OCI-LY7 (cell line): ENCODE data around the gene P2RY14. TPM values are rescaled to one million over a fixed set of nuclear protein-coding genes. Genes with fewer than 3 reads are reported as not detected.

Experiments used
- BruUV-seq: library from RNA; stranded (reverse); fragments of 400-500 nt; replicated peaks from 2 replicates; lab custom pipeline; 2021; lab: Mats Ljungman, UMichigan
- CTCF ChIA-PET: fragments of 300-600 bp; sonication (Branson Sonifier 250); formaldehyde crosslinking; loops from one replicate; lab custom pipeline; 2022; ENCODE audit warnings: antibody characterized with exemption; ENCODE audit not compliant: unreplicated experiment; lab: Charles Lee
- POLR2A ChIA-PET: fragments of 300-600 bp; sonication (Branson Sonifier 250); formaldehyde crosslinking; loops from one replicate; lab custom pipeline; 2022; ENCODE audit warnings: antibody characterized with exemption; lab: Charles Lee
- DNase-seq: peaks from one replicate; pipeline ENCODE4 v3.0.0-alpha.2; 2015; ENCODE audit warnings: low spot score
- H2AFZ ChIP-seq: fragments of 200-600 bp; sonication (generic), shearing (Covaris generic); 2 replicates; pipeline ENCODE4 v1.6.1; 2014; ENCODE audit warnings: mild to moderate bottlenecking, antibody characterized with exemption, low read length, moderate library complexity
- H3K27ac ChIP-seq: fragments of 200-600 bp; sonication (generic); 2 replicates; pipeline ENCODE4 v1.5.1; 2014; ENCODE audit warnings: mixed run types, low read depth, mild to moderate bottlenecking, moderate library complexity, low read length, inconsistent platforms; ENCODE audit not compliant: poor library complexity, severe bottlenecking
- H3K36me3 ChIP-seq: fragments of 200-600 bp; sonication (generic); 2 replicates; pipeline ENCODE4 v1.6.1; 2014; ENCODE audit warnings: mild to moderate bottlenecking, antibody characterized with exemption, low read length, moderate library complexity, mixed read lengths; ENCODE audit not compliant: insufficient read depth
- H3K4me1 ChIP-seq: fragments of 200-600 bp; sonication (generic); 2 replicates; pipeline ENCODE4 v1.5.1; 2014; ENCODE audit warnings: mild to moderate bottlenecking, low read length; ENCODE audit not compliant: insufficient read depth, poor library complexity, severe bottlenecking
- H3K4me2 ChIP-seq: fragments of 200-600 bp; sonication (generic); 2 replicates; pipeline ENCODE4 v1.6.1; 2014; ENCODE audit warnings: mild to moderate bottlenecking, low read length
- H3K4me3 ChIP-seq: fragments of 200-600 bp; sonication (generic); 2 replicates; pipeline ENCODE4 v1.5.1; 2014; ENCODE audit warnings: mild to moderate bottlenecking, low read depth, low read length; ENCODE audit not compliant: poor library complexity, severe bottlenecking
- H3K79me2 ChIP-seq: fragments of 200-600 bp; sonication (generic); 2 replicates; pipeline ENCODE4 v1.6.1; 2016; ENCODE audit warnings: low read depth, mild to moderate bottlenecking, low read length, moderate library complexity, mixed read lengths; ENCODE audit not compliant: insufficient read depth
- H3K9me2 ChIP-seq: fragments of 200-600 bp; sonication (generic); 2 replicates; pipeline ENCODE4 v1.6.1; 2016; ENCODE audit warnings: mild to moderate bottlenecking, low read length, mixed read lengths; ENCODE audit not compliant: insufficient read depth
- H3K9me3 ChIP-seq: fragments of 200-600 bp; sonication (generic); 2 replicates; pipeline ENCODE4 v1.6.1; 2014; ENCODE audit warnings: mild to moderate bottlenecking, mixed run types, low read length, mixed read lengths
- H4K20me1 ChIP-seq: fragments of 200-600 bp; sonication (generic); 2 replicates; pipeline ENCODE4 v1.6.1; 2014; ENCODE audit warnings: mild to moderate bottlenecking, antibody characterized with exemption, low read length, moderate library complexity, mixed read lengths; ENCODE audit not compliant: insufficient read depth
- EZH2phosphoT487 ChIP-seq: fragments of 200-600 bp; sonication (generic); IDR thresholded peaks from 2 replicates; pipeline ENCODE4 v1.6.1; 2018; ENCODE audit warnings: low read depth, borderline replicate concordance, mild to moderate bottlenecking, mixed run types, antibody characterized with exemption, low read length, moderate library complexity, mixed read lengths
- intact Hi-C: fragments of 100-400 bp; cut with micrococcal nuclease; formaldehyde crosslinking; loops from one replicate; pipeline ENCODE4 v1.10.0; 2022; ENCODE audit not compliant: unreplicated experiment
- total RNA-seq, 2 experiments: library from RNA; depleted of rRNA in 1 of 2; stranded (reverse); fragments of >200 nt in 1 of 2; shearing (Covaris generic) in 1 of 2; gene quantifications; 2 replicates each; pipeline ENCODE4 v1.2.3, GENCODE V29; 2014 to 2022
- TF ChIP-seq, protein P1 (sequence below): fragments of 200-600 bp; sonication (generic); conservative IDR thresholded peaks from 2 replicates; pipeline ENCODE4 v1.5.1; 2014; ENCODE audit warnings: mild to moderate bottlenecking, antibody characterized with exemption, low read length, moderate library complexity, mixed read lengths

P2RY14 gene
- total RNA-seq, 2 experiments from 2014 or later, result not detected

DNA sequence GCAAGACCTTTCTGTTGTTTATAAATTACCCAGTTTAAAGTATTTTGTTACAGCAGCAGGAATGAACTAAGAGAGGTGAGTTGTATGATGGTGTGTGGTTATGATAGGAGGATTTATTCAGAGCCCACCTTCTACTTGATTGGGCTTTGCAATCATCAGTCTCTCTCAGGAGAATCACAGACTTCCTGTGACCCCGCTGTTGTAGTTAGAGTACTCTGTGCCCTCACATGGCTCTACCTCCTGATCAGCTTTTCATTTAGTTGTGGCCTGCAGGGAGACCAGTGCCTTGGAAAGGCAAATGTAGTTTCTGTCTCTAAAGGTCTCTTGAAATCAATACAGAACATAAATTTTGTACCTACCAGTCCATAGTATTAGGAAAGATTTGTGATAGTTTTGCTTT, 7.6 kb upstream of the P2RY14 start:
- intact Hi-C loops, result no loop called here
- H3K9me2 ChIP-seq, result no peaks in the 10 kb centered on the region
- no peaks in the 10 kb centered on the region for H3K79me2 ChIP-seq
- CTCF ChIA-PET, result no interaction called here
- BruUV-seq, result no TSS peak
- POLR2A ChIA-PET, result interaction anchor here (0.7 to 1.0 kb wide), 4 partner anchors 8 to 115 kb away, joined by 3 to 4 read pairs (median 4); no protein-coding TSS in a partner anchor
- H3K9me3 ChIP-seq, result no peaks in the 10 kb centered on the region
- no peaks in the 10 kb centered on the region for H3K36me3 ChIP-seq
- no peak overlapping the region for H3K4me2 ChIP-seq
- no peak overlapping the region for H2AFZ ChIP-seq
- H3K27ac ChIP-seq, result no peak overlapping the region
- H4K20me1 ChIP-seq, result no peaks in the 10 kb centered on the region
- no peak overlapping the region for H3K4me3 ChIP-seq
- TF ChIP-seq, protein P1, sequence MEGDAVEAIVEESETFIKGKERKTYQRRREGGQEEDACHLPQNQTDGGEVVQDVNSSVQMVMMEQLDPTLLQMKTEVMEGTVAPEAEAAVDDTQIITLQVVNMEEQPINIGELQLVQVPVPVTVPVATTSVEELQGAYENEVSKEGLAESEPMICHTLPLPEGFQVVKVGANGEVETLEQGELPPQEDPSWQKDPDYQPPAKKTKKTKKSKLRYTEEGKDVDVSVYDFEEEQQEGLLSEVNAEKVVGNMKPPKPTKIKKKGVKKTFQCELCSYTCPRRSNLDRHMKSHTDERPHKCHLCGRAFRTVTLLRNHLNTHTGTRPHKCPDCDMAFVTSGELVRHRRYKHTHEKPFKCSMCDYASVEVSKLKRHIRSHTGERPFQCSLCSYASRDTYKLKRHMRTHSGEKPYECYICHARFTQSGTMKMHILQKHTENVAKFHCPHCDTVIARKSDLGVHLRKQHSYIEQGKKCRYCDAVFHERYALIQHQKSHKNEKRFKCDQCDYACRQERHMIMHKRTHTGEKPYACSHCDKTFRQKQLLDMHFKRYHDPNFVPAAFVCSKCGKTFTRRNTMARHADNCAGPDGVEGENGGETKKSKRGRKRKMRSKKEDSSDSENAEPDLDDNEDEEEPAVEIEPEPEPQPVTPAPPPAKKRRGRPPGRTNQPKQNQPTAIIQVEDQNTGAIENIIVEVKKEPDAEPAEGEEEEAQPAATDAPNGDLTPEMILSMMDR, result no peak
- no peak for TF ChIP-seq EZH2phosphoT487
- no peak for DNase-seq
- H3K4me1 ChIP-seq, result no peaks in the 10 kb centered on the region

DNA sequence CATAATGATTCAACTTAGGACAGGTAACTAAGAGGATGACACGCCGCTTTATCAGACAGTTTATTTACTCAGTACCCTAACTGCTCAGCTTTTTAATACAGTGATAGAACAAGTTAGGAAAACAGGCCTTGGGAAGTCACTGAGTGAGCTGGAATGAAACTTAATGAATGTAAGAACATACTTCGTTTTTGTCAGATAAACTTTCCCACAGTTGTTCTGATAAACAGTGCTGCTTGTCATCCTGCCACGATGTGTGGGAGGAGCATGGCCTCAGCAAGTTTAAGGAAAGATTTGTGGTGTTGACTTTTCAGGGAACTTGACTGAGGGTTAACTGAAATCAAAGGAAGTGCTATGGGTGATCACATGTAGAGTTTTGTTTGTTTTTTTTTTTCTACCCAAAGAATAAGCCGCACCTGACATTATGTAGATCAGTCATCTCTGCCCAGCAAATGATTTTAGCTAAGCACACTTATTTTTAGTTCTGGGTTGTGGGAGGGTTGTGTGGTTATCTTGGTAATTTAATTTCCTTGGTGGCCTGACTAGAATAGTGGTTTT, 5.6 kb upstream of the P2RY14 start:
- no peaks in the 10 kb centered on the region for H3K4me1 ChIP-seq
- TF ChIP-seq EZH2phosphoT487, result no peak
- TF ChIP-seq, protein P1, result no peak
- H3K4me3 ChIP-seq, result no peak overlapping the region
- no peaks in the 10 kb centered on the region for H3K9me2 ChIP-seq
- no peaks in the 10 kb centered on the region for H3K36me3 ChIP-seq
- no peak overlapping the region for H3K4me2 ChIP-seq
- no TSS peak for BruUV-seq
- ChIA-PET CTCF (no interaction called here), POLR2A (no interaction called here)
- no peaks in the 10 kb centered on the region for H4K20me1 ChIP-seq
- H3K79me2 ChIP-seq, result no peaks in the 10 kb centered on the region
- no peak for DNase-seq
- no peaks in the 10 kb centered on the region for H3K9me3 ChIP-seq
- intact Hi-C loops, result loop anchor here (1.0 kb wide), 2 partner anchors 57 to 116 kb away; no protein-coding TSS in a partner anchor
- no peak overlapping the region for H2AFZ ChIP-seq
- H3K27ac ChIP-seq, result no peak overlapping the region

DNA sequence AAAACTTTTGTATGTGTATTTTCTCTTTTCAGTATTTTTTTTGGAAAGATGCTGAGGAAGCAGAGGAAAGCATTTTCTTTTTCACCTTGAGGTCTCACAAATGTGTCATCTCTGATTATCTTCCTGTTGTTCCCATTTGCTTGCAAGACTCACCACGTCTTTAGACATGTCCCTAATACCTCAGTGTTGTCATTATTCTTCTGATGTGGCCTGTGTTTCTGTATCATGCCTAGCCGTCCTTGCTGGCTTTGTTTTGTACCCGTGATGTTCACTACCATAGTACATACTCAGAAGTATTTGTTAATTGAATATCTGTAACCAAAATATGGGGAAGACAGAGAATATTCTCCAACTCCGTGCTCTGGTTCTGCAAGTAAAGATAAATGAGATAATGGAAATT, 5.0 kb upstream of the P2RY14 start:
- intact Hi-C loops, result loop anchor here (1.0 kb wide), 2 partner anchors 56 to 115 kb away; no protein-coding TSS in a partner anchor
- no peak for TF ChIP-seq EZH2phosphoT487
- TF ChIP-seq, protein P1, result no peak

More for the DNA sequence above, 5.0 kb upstream of the P2RY14 start:
- DNase-seq, result no peak
- H2AFZ ChIP-seq, result no peak overlapping the region
- CTCF ChIA-PET, result no interaction called here
- no peak overlapping the region for H3K4me3 ChIP-seq
- H3K9me3 ChIP-seq, result no peaks in the 10 kb centered on the region
- H4K20me1 ChIP-seq, result no peaks in the 10 kb centered on the region
- POLR2A ChIA-PET, result no interaction called here
- H3K79me2 ChIP-seq, result no peaks in the 10 kb centered on the region
- H3K4me1 ChIP-seq, result peaks cover 4% of the 10 kb centered on the region
- BruUV-seq, result no TSS peak
- H3K36me3 ChIP-seq, result no peaks in the 10 kb centered on the region; the same call in 1 of the 2 replicates
- no peak overlapping the region for H3K4me2 ChIP-seq
- no peak overlapping the region for H3K27ac ChIP-seq
- no peaks in the 10 kb centered on the region for H3K9me2 ChIP-seq
